GM21786 (cell line): Measurements from ENCODE around the gene SLC35G1.
A peak's percentile ranks its signal among the peaks of the same experiment; 100 is the strongest.

Source experiments
- ATAC-seq: cut with Tn5 transposase; IDR thresholded peaks from one replicate; pipeline ENCODE4 v1.9.1; 2021; ENCODE audit not compliant: unreplicated experiment

SLC35G1 gene

GRCh38 chr10:93893646-93894515 is at the start of gene SLC35G1:
SLC35G1 (plus strand) TSS chr10:93893978; CDS start chr10:93894034, 56 bp downstream.
- ATAC-seq, result peak; percentile 82

DNA sequence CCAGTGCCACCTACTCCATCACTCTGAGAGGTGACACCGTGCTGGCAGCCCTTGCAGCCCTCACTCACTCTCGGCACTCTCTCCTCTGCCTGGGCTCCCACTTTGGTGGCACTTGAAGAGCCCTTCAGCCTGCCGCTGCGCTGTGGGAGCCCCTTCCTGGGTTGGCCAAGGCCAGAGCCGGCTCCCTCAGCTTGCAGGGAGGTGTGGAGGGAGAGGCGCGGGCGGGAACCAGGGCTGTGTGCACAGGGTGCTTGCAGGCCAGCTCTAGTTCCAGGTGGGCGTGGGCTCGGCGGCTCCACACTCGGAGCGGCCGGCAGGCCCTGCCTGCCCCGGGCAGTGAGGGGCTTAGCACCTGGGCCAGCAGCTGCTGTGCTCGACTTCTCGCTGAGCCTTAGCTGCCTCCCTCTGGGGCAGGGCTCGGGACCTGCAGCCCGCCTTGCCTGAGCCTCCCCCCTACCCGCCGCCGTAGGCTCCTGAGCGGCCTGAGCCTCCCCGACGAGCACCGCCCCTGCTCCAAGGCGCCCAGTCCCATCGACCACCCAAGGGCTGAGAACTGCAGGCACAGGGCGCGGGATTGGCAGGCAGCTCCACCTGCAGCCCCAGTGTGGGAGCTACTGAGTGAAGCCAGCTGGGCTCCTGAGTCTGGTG is 48.7 kb upstream of the SLC35G1 start:
- no peak for ATAC-seq

DNA sequence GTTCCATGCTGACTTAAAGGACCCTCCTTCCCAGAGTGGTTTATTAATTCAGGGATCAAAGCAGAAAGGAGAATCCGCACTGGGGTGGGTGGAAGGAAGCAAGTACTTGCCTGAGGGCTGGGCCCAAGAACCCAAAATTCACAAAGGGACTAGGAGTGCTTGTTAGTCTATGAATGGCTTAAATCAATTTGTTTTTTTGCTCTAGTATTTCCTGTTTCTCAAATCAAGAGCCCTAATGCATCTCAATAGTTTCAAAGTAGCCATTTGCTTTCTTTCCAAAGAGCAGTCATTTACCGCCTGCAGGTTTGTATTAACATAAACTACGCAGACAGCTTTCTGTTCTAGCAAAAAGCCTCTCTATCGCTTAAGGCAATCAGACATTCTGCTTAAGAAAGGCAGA is 44.2 kb upstream of the SLC35G1 start:
- no peak for ATAC-seq

- no peak for ATAC-seq
Observed at GRCh38 chr10:93850031-93851015, 43.5 kb upstream of the SLC35G1 start.

DNA sequence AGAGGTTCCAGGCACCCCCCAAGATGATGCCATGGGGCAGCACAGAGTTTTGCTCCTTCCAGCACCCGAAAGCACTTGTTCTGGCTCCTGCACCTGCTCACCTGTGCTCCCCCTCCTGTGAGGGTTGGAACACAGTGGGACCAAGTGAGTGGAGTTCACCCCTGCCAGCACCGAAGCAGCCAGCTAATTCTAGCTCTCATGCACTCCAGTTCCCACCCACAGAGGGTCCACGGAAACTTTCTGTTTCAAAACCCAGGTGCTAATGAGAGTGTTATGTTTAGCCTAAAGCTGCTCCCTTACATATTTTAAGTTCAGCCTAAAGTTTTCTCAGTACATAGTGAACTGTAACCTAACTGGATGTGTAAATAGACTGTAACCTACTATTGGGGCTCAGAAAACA is 42.6 kb upstream of the SLC35G1 start:
- no peak for ATAC-seq

GRCh38 chr10:93852476-93853095 is 41.2 kb upstream of the SLC35G1 start:
- no peak for ATAC-seq

DNA sequence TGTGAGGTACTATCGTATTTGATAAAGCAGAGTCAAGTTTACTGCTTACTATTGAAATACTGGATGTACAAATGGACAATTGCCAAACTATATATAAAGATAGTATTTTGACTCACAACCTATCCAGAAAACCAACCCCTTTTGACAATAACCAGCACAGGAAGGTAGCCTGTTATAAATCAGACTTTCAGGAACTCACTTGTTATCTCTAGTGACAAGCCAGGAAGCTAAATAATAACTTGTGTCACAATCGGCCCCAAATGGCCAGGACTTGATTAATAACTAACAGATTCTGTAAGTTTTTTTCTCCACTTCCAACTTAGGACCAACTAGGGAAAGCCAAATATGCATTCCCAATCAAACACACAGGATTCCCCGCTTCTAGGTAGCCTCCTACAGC is 38.8 kb upstream of the SLC35G1 start:
- no peak for ATAC-seq

DNA sequence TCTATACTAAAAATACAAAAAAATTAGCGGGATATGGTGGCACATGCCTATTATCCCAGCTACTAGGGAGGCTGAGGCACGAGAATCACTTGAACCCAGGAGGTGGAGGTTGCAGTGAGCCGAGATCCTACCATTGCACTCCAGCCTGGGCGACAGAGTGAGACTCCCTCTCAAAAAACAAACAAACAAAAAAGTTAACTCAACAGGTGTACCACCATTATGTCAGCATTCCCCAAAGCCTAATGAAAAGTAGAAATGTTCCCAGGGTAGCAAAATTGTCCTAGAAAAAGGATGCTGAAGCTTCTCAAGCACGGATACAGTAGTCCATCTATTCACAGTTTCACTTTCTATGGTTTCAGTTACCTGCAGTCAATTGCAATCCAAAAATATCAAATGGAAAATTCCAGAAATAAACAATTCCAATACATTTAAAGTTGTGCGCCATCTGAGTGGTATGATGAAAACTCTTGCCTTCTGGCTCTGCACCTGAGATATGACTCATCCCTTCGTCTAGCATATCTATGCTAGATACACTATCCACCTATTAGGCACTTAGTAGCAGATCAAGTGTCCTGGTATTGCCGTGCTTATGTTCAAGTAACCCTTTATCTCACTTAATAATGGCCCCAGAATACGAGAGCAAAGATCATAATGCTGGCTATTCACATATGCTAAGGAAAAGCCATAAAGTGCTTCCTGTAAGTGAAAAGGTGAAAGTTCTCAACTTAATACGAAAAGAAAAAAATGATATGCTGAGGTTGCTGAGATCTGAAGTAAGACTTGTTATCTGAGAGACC is 37.2 kb upstream of the SLC35G1 start:
- ATAC-seq, result no peak

GRCh38 chr10:93859049-93859655 is 34.6 kb upstream of the SLC35G1 start:
- no peak for ATAC-seq

GRCh38 chr10:93861825-93862224 is 32.0 kb upstream of the SLC35G1 start:
- no peak for ATAC-seq

DNA sequence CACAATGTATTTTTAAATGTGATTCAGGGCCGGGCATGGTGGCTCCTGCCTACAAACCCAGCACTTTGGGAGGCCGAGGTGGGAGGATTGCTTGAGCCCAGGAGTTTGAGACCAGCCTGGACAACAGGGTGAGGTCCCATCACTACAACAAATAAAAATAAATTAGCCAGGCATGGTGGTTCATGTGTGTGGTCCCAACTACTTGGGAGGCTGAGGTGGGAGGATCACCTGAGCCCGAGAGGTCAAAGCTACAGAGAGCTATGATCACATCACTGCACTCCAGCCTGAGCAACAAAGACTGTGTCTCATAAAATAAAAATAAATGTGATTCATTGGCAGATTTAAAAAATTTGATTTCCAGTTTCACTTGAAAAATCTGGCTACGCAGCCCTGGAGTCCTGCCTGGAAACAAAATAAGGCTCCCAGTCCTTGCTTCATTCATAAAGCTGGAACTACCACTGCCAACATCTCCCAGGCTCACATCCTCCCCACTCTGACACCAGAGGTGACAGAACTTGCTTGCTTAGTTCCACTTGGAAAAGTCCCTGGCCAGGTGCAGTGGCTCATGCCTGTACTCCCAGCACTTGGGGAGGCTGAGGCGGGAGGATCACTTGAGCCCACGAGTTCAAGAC is 27.9 kb upstream of the SLC35G1 start:
- no peak for ATAC-seq

DNA sequence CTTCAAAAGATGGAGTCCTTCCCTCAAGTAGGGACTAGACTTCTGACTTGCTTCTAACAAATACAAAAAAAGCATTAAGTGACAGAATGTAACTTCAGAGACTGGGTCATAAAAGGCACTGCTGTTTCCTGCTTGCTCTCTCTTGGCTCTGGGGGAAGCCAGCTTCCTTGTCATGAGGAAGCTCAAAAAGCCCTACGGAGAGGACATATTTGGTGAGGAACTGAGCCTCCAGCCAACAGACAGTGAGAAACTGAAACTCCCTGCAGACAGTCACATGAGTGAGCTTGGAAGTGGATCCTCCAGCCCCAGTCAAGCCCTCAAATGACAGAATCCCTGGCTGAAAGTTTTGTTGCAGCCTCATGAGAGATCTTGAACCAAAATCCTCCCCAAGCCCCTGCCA is 26.3 kb upstream of the SLC35G1 start:
- ATAC-seq, result no peak

GRCh38 chr10:93871671-93872204 is 22.0 kb upstream of the SLC35G1 start:
- no peak for ATAC-seq

DNA sequence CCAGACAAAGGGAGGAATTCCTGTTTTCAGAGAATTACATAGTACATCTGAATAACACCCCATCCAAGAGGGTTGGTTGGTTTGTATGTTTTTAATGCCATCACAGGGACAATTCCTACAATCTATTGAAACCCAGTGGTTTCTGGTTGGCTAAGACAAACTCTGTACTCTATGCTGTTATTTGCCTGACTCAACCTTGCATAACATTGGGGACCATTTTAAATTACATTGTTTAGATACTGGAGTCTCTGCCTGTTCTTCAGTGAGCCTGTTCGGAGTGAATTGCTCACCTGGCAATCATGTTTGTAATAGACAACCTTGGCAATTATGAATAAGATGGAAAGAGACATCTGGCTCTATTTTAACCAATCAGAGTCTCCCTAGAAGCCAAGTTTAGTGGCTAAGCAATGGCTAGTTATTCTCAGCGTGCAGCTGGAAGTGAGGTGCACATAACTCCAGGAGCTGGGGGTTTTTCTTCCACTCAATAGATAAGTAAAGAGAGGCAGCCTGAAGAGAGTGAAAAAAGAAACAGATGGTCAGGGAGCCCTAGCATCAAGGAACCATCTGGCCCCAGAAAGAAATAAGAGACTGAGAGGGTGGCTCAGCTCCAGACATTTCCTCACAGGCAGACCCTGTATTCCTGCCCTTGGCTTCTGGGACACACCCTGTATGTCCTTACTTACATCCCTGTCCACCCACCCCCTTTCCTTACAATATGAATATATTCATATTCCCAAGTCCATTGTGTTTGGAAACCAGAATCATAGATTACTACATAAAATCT is 21.2 kb upstream of the SLC35G1 start:
- no peak for ATAC-seq

GRCh38 chr10:93873420-93874115 is 20.2 kb upstream of the SLC35G1 start:
- no peak for ATAC-seq

GRCh38 chr10:93874309-93875031 is 19.3 kb upstream of the SLC35G1 start:
- ATAC-seq, result no peak

- no peak for ATAC-seq
Observed at GRCh38 chr10:93875032-93875358, 18.8 kb upstream of the SLC35G1 start.
